HG03342 (cell line): ENCODE data around the gene SUN5.

ENCODE experiments used
- ATAC-seq: cut with Tn5 transposase; IDR thresholded peaks from one replicate; pipeline ENCODE4 v1.9.1; 2021; ENCODE audit warnings: mild to moderate bottlenecking, moderate library complexity; ENCODE audit not compliant: unreplicated experiment

The SUN5 gene

GRCh38 chr20:32995802-32996201 lies 8.4 kb downstream of the SUN5 start:
- ATAC-seq = no peak

GRCh38 chr20:32993496-32994050 lies 10.7 kb downstream of the SUN5 start:
- no peak for ATAC-seq

- ATAC-seq = no peak
These were observed 12.2 kb downstream of the SUN5 start for GRCh38 chr20:32991792-32992641.

GRCh38 chr20:32991383-32991782 lies 12.8 kb downstream of the SUN5 start:
- no peak for ATAC-seq

- no peak for ATAC-seq
These were observed 13.8 kb downstream of the SUN5 start for GRCh38 chr20:32990426-32990825.

DNA sequence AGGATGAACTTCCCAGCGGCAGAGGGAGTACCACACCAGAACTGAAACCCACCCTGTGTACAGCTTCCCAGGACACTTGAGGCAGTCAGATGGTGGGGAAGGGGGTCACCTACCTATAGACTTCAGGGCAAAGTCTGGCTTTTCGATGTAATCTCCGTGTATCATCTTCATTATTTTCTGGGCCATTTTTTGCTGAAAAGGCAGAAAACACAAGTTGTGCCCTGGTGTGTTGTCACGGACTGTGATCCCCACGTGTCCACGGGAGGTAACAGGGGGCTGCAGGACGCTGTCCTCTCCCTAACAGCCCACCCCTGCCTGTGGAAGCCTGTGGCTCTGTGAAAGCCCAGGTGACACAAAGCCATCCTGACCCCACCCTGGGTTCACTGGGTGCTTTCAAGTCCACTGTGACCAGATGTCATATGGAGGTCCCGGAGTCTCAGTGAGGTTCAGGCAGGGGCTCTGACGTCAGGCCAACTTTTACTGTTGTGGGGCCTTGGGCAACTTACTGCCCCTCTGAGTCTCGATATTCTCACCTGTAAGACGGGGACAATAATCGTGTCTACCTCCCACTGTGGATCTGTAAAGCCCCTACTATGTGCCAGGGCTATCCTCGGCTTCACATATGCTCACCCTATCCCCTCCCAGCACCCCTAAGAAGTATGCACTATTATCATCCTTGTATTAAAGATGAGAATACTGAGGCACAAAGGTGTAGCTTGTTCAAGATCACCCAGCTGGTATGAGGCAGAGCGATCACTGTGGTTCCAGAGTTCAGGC lies 14.5 kb downstream of the SUN5 start:
- ATAC-seq = no peak

- ATAC-seq = no peak
These were observed 16.2 kb downstream of the SUN5 start for GRCh38 chr20:32988008-32988407.

DNA sequence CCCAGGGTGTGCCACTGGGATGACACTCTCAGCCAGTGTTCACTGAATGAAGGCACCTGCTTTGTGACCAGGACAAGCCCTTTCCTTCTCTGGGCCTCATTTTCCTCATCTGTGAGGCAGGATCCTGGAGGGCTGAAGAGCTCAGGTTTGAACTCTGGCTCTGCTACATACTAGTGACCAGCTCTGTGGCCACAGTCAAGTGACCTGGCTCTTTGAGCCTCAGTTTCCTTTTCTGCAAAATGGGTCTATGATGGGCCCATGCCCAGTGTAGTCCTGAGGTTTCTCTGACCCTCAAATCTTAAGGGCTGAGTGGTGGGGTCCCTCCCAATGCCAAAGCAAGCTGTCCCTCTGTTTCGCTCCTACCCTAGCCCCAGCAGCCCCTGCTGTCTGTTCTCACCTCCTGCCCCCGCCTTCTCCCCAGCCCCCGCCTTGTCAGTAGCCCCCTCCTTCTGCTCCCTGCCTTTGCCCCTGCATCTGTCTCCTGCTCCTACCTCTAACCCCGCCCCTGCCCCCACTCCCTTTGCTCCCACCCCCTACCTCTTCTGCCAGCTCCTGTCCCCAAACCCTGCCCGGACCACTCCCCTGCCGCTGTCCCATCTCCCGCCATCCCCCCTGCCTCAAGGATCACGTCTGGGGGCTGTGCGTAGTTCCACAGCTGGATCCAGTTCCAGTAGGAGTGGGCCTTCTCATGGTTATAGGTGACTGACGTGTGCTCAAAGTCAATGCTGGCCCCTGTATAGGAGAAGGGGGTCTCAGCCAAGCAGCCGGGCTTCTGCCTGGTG lies 17.0 kb downstream of the SUN5 start:
- no peak for ATAC-seq

DNA sequence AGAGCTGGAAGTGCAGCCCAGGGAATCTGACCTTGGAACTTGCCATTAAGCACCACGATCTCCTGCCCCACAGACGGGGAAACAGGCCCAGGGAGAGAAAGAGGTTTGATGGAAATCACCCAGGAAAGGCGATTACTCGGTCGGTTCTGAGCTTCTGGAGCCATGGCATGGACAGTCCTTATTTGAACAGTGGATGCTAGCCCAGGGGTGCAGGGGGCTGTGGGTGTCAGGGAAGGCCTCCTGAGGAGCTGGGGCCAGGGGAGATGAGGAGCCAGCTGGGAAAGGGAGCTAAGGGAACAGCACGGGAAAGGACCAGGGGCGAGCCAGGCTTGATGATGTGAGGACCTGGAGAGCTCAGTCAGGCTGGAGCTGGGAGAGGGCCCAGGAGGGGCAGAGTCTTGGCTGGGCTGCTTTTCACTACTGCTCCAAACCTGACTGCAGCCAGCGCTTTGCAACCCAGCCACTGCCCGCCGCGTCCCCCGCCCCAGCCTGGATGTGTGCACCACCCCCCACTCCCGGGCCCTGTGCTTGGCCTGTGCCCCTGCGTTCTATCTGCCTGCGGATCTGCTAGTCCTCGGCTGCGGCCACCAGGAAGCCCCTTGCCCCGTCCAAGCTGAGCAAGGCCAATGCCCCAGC lies 17.8 kb downstream of the SUN5 start:
- no peak for ATAC-seq

DNA sequence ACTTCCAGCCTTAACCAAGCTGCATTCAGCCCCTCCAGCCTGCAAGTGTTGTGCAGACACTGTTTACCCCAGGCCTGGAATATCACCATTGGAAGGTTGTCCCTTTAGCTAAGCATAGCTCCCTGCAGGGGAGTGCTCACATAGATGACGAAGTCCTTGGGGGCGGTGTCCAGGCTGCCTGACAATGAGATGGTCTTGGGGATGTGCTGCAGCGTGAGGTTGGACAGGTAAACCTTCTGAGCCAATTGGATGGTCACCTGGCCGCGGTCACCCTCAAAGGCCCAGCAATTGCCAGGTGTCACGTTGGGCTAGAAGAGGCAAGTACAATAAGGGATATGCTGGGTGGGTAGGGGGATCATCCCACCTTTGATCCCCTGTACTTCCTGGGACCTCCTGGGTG lies 18.6 kb downstream of the SUN5 start:
- ATAC-seq = no peak

- ATAC-seq = no peak
These were observed 19.4 kb downstream of the SUN5 start for GRCh38 chr20:32984631-32985354.

- ATAC-seq = no peak
These were observed 20.0 kb downstream of the SUN5 start for GRCh38 chr20:32984196-32984595.

GRCh38 chr20:32983459-32984112 lies 20.6 kb downstream of the SUN5 start:
- ATAC-seq = no peak

DNA sequence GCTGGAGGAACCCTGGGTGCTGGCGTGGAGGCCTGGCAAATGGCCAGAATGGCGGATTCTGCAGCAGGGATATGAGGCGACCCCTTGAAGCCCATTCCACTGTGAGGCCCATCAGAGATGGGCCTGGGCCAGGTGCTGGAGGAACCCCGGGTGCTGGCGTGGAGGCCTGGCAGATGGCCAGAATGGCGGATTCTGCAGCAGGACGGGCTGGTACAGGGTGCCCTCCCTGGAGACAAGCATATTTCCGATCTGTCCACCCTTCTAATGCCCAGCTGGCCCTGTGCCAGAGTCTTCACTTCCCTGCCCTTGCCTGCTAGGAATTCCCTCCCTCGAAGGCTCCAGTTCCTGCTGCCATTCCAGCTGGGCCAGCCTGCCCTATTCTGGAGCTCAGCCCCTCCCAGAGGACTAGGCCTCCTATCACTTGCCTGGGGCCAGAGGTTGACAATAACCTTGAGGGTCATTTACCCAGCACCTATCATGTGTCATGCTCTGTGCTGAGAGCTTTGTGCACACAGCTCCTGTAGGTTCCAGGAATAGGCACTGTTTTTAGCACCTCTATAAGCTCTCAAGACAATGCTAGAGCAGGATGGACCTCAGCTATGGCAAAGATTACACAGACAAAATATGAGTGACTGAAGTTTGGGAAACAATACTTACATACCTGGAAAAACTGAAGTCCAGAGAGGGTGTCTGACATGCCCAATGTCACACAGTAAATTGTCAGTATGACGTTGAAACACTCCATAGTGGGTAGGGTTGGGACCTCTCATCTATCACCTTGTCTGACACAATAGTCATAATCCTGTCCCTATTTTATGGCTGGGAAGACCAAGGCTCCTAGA lies 21.4 kb downstream of the SUN5 start:
- no peak for ATAC-seq

- ATAC-seq = no peak
These were observed 23.2 kb downstream of the SUN5 start for GRCh38 chr20:32980990-32981389.

GRCh38 chr20:32980131-32980941 lies 23.9 kb downstream of the SUN5 start:
- ATAC-seq = no peak

- ATAC-seq = no peak
These were observed 24.8 kb downstream of the SUN5 start for GRCh38 chr20:32979201-32979998.
